ENCODE results near the gene CXCR4. TPM values are rescaled to one million over a fixed set of nuclear protein-coding genes. Genes with fewer than 3 reads are reported as not detected.
"Not testable (repeated sequence)": the region's sequence is repeated elsewhere in the genome, so short reads cannot be mapped to it uniquely, and the experiment has no call there.

The CXCR4 gene
- total and polyA plus RNA-seq, 10 of the 15 experiments (the other 5 are each of a cell fraction or from before 2014, with no cell fraction given) = 31.1 to 749 (median 52.7) TPM

DNA sequence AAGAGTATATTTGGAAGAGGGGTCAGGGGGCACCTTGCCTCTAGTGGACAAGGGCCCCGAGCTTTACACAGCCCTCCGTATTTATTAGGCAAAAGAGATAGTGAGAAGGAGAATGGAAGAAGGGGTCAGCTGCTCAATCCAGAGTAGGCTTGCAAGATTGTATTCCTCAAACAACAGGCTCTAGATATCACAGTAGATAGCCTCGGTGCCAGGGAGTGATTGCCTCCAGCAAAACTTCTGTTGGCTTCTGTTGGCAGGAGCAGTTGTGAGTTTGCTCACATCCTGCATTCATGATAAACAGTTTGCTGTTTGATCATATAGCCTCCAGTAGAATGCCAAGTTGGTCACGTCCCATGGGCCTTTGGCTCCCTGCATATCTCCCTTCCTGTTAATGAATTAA, 46.1 kb downstream of the CXCR4 start:
- POLR2A ChIA-PET = interaction anchor here (0.9 to 1.1 kb wide), 2 partner anchors 10 to 13 kb away, joined by 3 to 4 read pairs; no protein-coding TSS in a partner anchor
- BruUV-seq (replicated peaks); H2AFZ ChIP-seq (ENCODE audit: control insufficient read depth, low read depth, low read length); H3K9ac ChIP-seq (ENCODE audit: control insufficient read depth, insufficient read depth, low read length); H3K4me2 ChIP-seq (ENCODE audit: control insufficient read depth, insufficient read depth); H3K36me3 ChIP-seq (ENCODE audit: control insufficient read depth in 2 of 2, insufficient read depth in 2 of 2, low read length in 1 of 2); H3K4me1 ChIP-seq (ENCODE audit: control insufficient read depth, insufficient read depth, low read length); H3K79me2 ChIP-seq (ENCODE audit: control insufficient read depth, insufficient read depth, low read length); FAIRE-seq; H3K9me3 ChIP-seq (replicated peaks; ENCODE audit: control insufficient read depth, insufficient read depth, low read length); H3K27ac ChIP-seq (ENCODE audit: control insufficient read depth, insufficient read depth); H4K20me1 ChIP-seq (ENCODE audit: control insufficient read depth, insufficient read depth); ATAC-seq; H3K4me3 ChIP-seq; H3K27me3 ChIP-seq (replicated peaks in 1 of 2; ENCODE audit: control insufficient read depth in 2 of 2, insufficient read depth in 2 of 2, low read length in 1 of 2); intact Hi-C loops (cut with micrococcal nuclease; ENCODE audit: unreplicated experiment); in situ Hi-C loops (cut with MboI); DNase-seq (ENCODE audit: low read depth, low spot score): not testable (repeated sequence)
- SMC1A ChIA-PET (ENCODE audit: uncharacterized antibody, unreplicated experiment) = interaction anchor here (0.9 to 4.4 kb wide), 9 partner anchors 10 to 53 kb away, joined by 3 to 34 read pairs (median 4); no protein-coding TSS in a partner anchor
- CTCF ChIA-PET = interaction anchor here (0.5 to 1.6 kb wide), 2 partner anchors 158 to 312 kb away, joined by 3 to 7 read pairs; no protein-coding TSS in a partner anchor
- 24% methylated on average over 4 of the region's 4 CpGs for WGBS (ENCODE audit: insufficient coverage, insufficient replicate concordance, low lambda C conversion rate, missing lambda C conversion rate)
- RAD21 ChIA-PET (ENCODE audit: unreplicated experiment) = interaction anchor here (1.8 kb wide), 1 partner anchor 13 kb away, joined by 5 read pairs; no protein-coding TSS in a partner anchor

DNA sequence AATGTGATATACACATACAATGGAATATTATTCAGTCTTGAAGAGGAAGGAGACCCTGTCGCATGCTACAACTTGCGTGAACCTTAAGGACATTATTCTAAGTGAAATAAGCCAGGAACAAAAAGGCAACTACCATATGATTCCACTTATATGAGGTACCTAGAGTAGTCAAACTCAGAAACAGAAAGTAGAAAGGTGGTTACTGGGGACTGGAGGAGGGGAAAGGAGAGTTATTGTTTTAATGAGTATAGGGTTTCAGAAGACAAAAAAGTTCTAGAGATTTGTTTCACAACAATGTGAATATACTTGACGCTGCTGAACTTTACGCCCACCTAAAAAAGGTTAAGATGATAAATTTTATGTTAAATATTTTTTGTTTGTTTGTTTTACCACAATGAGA, 47.0 kb downstream of the CXCR4 start:
- Histone ChIP-seq H3K4me2 (ENCODE audit: control insufficient read depth, insufficient read depth) (no peak overlapping the region), H3K4me3 (no peak overlapping the region), H4K20me1 (ENCODE audit: control insufficient read depth, insufficient read depth) (no peaks in the 10 kb centered on the region), H3K36me3 (ENCODE audit: control insufficient read depth in 2 of 2, insufficient read depth in 2 of 2, low read length in 1 of 2) (no peaks in the 10 kb centered on the region), H3K27ac (ENCODE audit: control insufficient read depth, insufficient read depth) (no peak overlapping the region), H3K4me1 (ENCODE audit: control insufficient read depth, insufficient read depth, low read length) (peaks cover 5% of the 10 kb centered on the region; the same call in 1 of the 2 replicates), H3K27me3 (replicated peaks in 1 of 2; ENCODE audit: control insufficient read depth in 2 of 2, insufficient read depth in 2 of 2, low read length in 1 of 2) (peaks cover 0 to under 1% of the 10 kb centered on the region in 2 experiments; a peak in 1 of 4 replicates), H3K79me2 (ENCODE audit: control insufficient read depth, insufficient read depth, low read length) (no peaks in the 10 kb centered on the region), H3K9me3 (replicated peaks; ENCODE audit: control insufficient read depth, insufficient read depth, low read length) (peaks cover 7% of the 10 kb centered on the region; the same call in 2 of the 3 replicates), H3K9ac (ENCODE audit: control insufficient read depth, insufficient read depth, low read length) (no peak overlapping the region), H2AFZ (ENCODE audit: control insufficient read depth, low read depth, low read length) (no peak overlapping the region)
- ChIA-PET CTCF (interaction anchor here (1.0 to 2.7 kb wide), 3 partner anchors 8 to 37 kb away, joined by 3 to 11 read pairs (median 4); no protein-coding TSS in a partner anchor), RAD21 (ENCODE audit: unreplicated experiment) (interaction anchor here (1.2 to 4.0 kb wide), 4 partner anchors 13 to 183 kb away, joined by 4 to 57 read pairs (median 12); no protein-coding TSS in a partner anchor), SMC1A (ENCODE audit: uncharacterized antibody, unreplicated experiment) (interaction anchor here (1.0 to 6.0 kb wide), 6 partner anchors 12 to 140 kb away, joined by 3 to 113 read pairs (median 4); no protein-coding TSS in a partner anchor), POLR2A (interaction anchor here (1.1 to 4.9 kb wide), 2 partner anchors 11 to 12 kb away, joined by 3 to 39 read pairs; no protein-coding TSS in a partner anchor)
- DNase-seq (ENCODE audit: low read depth, low spot score) (no peak), FAIRE-seq (no peak), ATAC-seq (peak; percentile 39)
- no TSS peak for BruUV-seq (replicated peaks)
- intact Hi-C loops (cut with micrococcal nuclease; ENCODE audit: unreplicated experiment) = no loop called here
- WGBS (ENCODE audit: insufficient coverage, insufficient replicate concordance, low lambda C conversion rate, missing lambda C conversion rate) = 83% methylated on average over 4 of the region's 4 CpGs
- TF ChIP-seq, protein P1, sequence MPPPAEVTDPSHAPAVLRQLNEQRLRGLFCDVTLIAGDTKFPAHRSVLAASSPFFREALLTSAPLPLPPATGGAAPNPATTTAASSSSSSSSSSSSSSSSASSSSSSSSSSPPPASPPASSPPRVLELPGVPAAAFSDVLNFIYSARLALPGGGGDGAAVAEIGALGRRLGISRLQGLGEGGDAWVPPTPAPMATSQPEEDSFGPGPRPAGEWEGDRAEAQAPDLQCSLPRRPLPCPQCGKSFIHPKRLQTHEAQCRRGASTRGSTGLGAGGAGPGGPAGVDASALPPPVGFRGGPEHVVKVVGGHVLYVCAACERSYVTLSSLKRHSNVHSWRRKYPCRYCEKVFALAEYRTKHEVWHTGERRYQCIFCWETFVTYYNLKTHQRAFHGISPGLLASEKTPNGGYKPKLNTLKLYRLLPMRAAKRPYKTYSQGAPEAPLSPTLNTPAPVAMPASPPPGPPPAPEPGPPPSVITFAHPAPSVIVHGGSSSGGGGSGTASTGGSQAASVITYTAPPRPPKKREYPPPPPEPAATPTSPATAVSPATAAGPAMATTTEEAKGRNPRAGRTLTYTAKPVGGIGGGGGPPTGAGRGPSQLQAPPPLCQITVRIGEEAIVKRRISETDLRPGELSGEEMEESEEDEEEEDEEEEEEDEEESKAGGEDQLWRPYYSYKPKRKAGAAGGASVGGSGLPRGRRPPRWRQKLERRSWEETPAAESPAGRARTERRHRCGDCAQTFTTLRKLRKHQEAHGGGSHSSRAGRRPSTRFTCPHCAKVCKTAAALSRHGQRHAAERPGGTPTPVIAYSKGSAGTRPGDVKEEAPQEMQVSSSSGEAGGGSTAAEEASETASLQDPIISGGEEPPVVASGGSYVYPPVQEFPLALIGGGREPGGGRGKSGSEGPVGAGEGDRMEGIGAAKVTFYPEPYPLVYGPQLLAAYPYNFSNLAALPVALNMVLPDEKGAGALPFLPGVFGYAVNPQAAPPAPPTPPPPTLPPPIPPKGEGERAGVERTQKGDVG (CRISPR knock-in tag; IDR thresholded peaks at IDR 0.05) = no peak
- no peak for TF ChIP-seq IRF4 (IDR thresholded peaks at IDR 0.05; ENCODE audit: low read depth, low read length)
- no peak for TF ChIP-seq SREBF1 (IDR thresholded peaks at IDR 0.05; ENCODE audit: low read length)
- in situ Hi-C loops (cut with MboI) = no loop called here

Measured in GM12878 (cell line).